Lower lobe of right lung (tissue), 2 donors: ENCODE data around the gene CHST4. TPM values are rescaled to one million over a fixed set of nuclear protein-coding genes. Genes with fewer than 3 reads are reported as not detected.
"Not testable (repeated sequence)": the region's sequence is repeated elsewhere in the genome, so short reads cannot be mapped to it uniquely, and the experiment has no call there.

Experiments
- ATAC-seq, 2 donors: fragments of 200-7000 bp; cut with Tn5 transposase; one replicate each; pipeline ENCODE4 v1.9.1; 2020 to 2022; ENCODE audit warnings: mild to moderate bottlenecking in 2 of 2, moderate library complexity in 2 of 2
- DNase-seq: peaks from one replicate; pipeline ENCODE4 v3.0.0-alpha.2; 2020
- H3K27ac ChIP-seq: fragments of 200-600 bp; one replicate; pipeline ENCODE4 v1.8.0; 2022
- H3K27me3 ChIP-seq: fragments of 200-600 bp; one replicate; pipeline ENCODE4 v1.8.0; 2022; ENCODE audit warnings: low read depth
- H3K36me3 ChIP-seq: fragments of 200-600 bp; one replicate; pipeline ENCODE4 v1.8.0; 2022; ENCODE audit warnings: mild to moderate bottlenecking
- H3K4me1 ChIP-seq: fragments of 200-600 bp; one replicate; pipeline ENCODE4 v1.8.0; 2022
- H3K4me3 ChIP-seq: fragments of 200-600 bp; one replicate; pipeline ENCODE4 v1.8.0; 2022; ENCODE audit warnings: mild to moderate bottlenecking
- H3K9me3 ChIP-seq: fragments of 200-600 bp; one replicate; pipeline ENCODE4 v1.8.0; 2022
- CTCF ChIP-seq: fragments of 200-600 bp; IDR thresholded peaks from one replicate; pipeline ENCODE4 v1.8.0; 2022; ENCODE audit warnings: antibody characterized with exemption, mild to moderate bottlenecking
- intact Hi-C: fragments of 100-400 bp; cut with DNase I; formaldehyde crosslinking; loops from one replicate; pipeline ENCODE4 v1.11.0; 2022
- total RNA-seq: library from RNA; stranded (reverse); fragmentation: NEBNext Ultra II Directional; extraction: Animal tissue kit (Norgen Biotek cat#: 25700); gene quantifications from one replicate; pipeline ENCODE4 v1.2.1, GENCODE V29; 2021
- donor health status: DM: no; HTN: yes; CAD: no; lungs with severe emphysema.

The CHST4 gene
- total RNA-seq, 1 donor from 2014 or later = 0.27 TPM

- Histone ChIP-seq H3K36me3 (no peaks in the 10 kb centered on the region), H3K27me3 (no peaks in the 10 kb centered on the region), H3K4me3 (no peak overlapping the region), H3K4me1 (no peaks in the 10 kb centered on the region), H3K9me3 (no peaks in the 10 kb centered on the region), H3K27ac (no peak overlapping the region)
- no peak for TF ChIP-seq CTCF
- DNase-seq (no peak), ATAC-seq (no peak)
- intact Hi-C loops = no loop called here
Observed at GRCh38 chr16:71572497-71573116, 46.4 kb downstream of the CHST4 start.

- H3K27me3 ChIP-seq = no peaks in the 10 kb centered on the region
- H3K4me3 ChIP-seq = no peak overlapping the region
- no peak for TF ChIP-seq CTCF
- H3K4me1 ChIP-seq = no peaks in the 10 kb centered on the region
- no peak overlapping the region for H3K27ac ChIP-seq
- no peak for ATAC-seq
- no peaks in the 10 kb centered on the region for H3K9me3 ChIP-seq
- intact Hi-C loops = no loop called here
- DNase-seq = no peak
- no peaks in the 10 kb centered on the region for H3K36me3 ChIP-seq
Observed at GRCh38 chr16:71573387-71574094, 47.3 kb downstream of the CHST4 start.

DNA sequence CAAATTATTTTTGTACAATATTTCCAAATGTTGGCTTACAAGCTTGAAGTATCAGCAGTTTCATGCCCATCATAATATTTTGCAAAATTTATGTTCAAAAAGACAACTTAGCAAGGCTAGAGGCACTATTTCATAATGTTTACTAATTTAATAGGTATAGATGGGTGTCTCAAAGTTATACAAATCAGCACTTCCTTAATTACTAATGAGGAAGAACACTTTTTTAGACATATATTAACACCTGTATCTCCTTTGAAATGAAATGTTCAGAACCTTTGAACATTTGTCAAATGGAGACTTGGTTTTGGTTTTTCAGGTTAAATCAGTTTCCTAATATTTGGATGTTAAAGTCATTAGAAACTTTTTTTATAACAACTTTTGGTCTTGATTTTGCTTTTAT lies 48.5 kb downstream of the CHST4 start:
- Histone ChIP-seq H3K36me3 (no peaks in the 10 kb centered on the region), H3K27ac (no peak overlapping the region), H3K9me3 (no peaks in the 10 kb centered on the region), H3K27me3 (no peaks in the 10 kb centered on the region), H3K4me1 (no peaks in the 10 kb centered on the region), H3K4me3 (no peak overlapping the region)
- intact Hi-C loops = no loop called here
- DNase-seq (no peak), ATAC-seq (no peak)
- no peak for TF ChIP-seq CTCF

DNA sequence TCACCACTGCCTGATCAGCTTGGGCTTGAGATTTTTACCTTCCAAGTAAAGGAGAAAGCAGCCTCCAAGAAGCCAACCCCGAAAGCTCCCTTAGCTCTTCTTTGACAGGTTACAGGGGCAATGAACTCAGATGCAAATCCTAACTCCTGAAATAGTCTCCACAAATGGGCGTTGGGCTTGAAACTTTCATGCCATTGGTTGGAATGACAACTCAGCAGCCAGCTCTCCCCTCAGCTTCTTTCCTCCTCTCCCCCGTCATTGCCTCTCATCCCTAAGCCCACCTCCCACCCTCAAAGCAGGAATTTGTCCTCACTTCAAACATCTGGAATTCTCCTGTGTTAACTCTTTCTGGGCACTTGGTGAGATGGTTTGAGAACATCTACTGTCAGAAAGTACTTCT lies 50.7 kb downstream of the CHST4 start, which contains the start of gene TAT:
Gene TAT (minus strand): TSS at position 122 of the 400 bp plus-strand sequence. CDS start 677 bp downstream, outside the sequence.
- no peak within 1 kb of the TSS for H3K27ac ChIP-seq
- H3K9me3 ChIP-seq = no peaks in the 10 kb centered on the region
- no peak within 1 kb of the TSS for H3K4me3 ChIP-seq
- intact Hi-C loops = no loop called here
- H3K4me1 ChIP-seq = no peaks in the 10 kb centered on the region
- no peak for TF ChIP-seq CTCF
- no peak for DNase-seq
- H3K27me3 ChIP-seq = no peaks in the 10 kb centered on the region
- no peaks in the 10 kb centered on the region for H3K36me3 ChIP-seq
- no peak for ATAC-seq

DNA sequence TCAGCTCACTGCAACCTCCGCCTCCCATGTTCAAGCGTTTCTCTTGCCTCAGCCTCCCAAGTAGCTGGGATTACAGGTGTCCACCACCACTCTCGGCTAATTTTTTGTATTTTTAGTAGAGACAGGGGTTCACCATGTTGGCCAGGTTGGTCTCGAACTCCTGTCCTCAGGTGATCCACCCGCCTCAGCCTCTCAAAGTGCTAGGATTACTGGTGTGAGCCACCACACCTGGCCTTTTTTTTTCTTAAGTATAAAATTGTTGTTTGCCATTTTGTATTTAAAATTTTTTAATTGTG lies 56.3 kb downstream of the CHST4 start:
- H3K9me3 ChIP-seq, H3K4me1 ChIP-seq, H3K36me3 ChIP-seq, H3K27ac ChIP-seq, ATAC-seq, DNase-seq, H3K4me3 ChIP-seq, H3K27me3 ChIP-seq, intact Hi-C loops: not testable (repeated sequence)

DNA sequence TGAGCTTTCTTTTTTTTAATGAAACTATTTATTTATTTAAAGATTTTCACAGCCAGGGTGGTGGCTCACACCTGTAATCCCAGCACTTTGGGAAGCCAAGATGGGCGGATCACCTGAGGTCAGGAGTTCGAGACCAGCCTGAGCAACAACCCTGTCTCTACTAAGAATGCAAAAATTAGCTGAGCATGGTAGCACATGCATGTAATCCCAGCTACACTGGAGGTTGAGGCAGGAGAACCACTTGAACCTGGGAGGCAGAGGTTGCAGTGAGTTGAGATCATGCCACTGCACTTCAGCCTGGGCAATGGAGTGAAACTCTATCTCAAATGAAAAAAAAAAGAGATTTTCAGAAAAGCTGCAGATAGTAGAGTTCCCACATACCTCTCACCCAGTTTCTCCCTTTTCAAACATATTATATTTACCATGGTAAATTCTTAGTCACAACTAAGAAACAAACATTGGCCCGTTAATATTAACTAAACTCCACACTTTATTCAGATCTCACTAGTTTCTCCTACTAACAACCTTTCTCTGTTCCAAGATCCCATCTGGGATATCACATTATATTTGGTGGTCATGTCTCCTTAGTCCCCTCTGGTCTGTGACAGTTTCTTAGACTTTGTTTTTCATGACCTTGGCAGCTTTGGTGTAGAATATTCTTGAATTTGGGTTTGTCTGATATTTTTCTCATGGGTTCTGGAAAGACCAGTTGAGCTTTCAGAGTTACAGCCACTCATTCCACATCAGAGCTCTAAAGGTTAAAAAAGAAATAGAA lies 58.5 kb downstream of the CHST4 start:
- Histone ChIP-seq H3K27me3 (no peaks in the 10 kb centered on the region), H3K4me3 (no peak overlapping the region), H3K9me3 (no peaks in the 10 kb centered on the region), H3K27ac (no peak overlapping the region), H3K4me1 (no peaks in the 10 kb centered on the region), H3K36me3 (no peaks in the 10 kb centered on the region)
- ATAC-seq (no peak), DNase-seq (no peak)
- TF ChIP-seq CTCF = no peak
- intact Hi-C loops = no loop called here
